ENCODE results near the gene CCNA2. TPM values are rescaled to one million over a fixed set of nuclear protein-coding genes. Genes with fewer than 3 reads are reported as not detected.
A peak's percentile ranks its signal among the peaks of the same experiment; 100 is the strongest.

The CCNA2 gene
- polyA plus RNA-seq, 3 donors, result 0.20 to 0.23 TPM; not detected in 1

DNA sequence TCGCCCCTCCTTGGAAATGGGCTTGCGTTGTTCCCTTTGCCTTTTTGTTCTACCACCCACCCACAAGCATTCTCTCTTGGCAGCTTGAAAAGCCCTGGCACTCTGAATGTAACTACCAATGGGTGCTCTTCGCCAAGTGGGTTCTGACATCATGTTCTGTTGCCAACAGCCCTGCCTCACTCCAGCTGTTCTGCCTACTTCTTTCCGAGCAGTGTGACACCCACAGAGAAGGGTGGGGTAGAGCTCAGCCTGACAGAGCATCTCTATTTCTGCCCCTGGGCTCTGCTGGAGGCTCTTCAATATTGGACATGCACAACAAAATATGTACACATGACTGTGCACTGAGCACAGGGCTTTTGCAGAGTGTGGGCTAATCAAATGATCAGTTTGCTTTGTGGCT, 38.2 kb downstream of the CCNA2 start:
- H3K9ac ChIP-seq (ENCODE audit: insufficient read depth, low read length, poor library complexity, severe bottlenecking), result no peak overlapping the region
- H3K79me2 ChIP-seq (ENCODE audit: insufficient read depth, low read length), result no peaks in the 10 kb centered on the region
- peaks cover 0 to 6% of the 10 kb centered on the region in 2 donors for H3K27me3 ChIP-seq (ENCODE audit: control insufficient read depth in 2 of 2, insufficient read depth in 2 of 2, low read length in 2 of 2)
- no peaks in the 10 kb centered on the region for H3K4me1 ChIP-seq (ENCODE audit: control insufficient read depth in 1 of 2, insufficient read depth in 2 of 2, low read length in 2 of 2)
- H2AFZ ChIP-seq (ENCODE audit: insufficient read depth, low read depth, low read length, poor library complexity, severe bottlenecking), result no peak overlapping the region
- H3K27me3 Mint-ChIP-seq (ENCODE audit: low read depth in 3 of 3), result peaks cover 7 to 17% (median 9%) of the 10 kb centered on the region in 3 donors
- intact Hi-C loops (cut with micrococcal nuclease), result no loop called here
- H3K4me1 Mint-ChIP-seq, result peaks cover 3% of the 10 kb centered on the region
- WGBS (ENCODE audit: insufficient coverage), result 89% methylated on average over 3 of the region's 4 CpGs
- TF ChIP-seq, protein P1, sequence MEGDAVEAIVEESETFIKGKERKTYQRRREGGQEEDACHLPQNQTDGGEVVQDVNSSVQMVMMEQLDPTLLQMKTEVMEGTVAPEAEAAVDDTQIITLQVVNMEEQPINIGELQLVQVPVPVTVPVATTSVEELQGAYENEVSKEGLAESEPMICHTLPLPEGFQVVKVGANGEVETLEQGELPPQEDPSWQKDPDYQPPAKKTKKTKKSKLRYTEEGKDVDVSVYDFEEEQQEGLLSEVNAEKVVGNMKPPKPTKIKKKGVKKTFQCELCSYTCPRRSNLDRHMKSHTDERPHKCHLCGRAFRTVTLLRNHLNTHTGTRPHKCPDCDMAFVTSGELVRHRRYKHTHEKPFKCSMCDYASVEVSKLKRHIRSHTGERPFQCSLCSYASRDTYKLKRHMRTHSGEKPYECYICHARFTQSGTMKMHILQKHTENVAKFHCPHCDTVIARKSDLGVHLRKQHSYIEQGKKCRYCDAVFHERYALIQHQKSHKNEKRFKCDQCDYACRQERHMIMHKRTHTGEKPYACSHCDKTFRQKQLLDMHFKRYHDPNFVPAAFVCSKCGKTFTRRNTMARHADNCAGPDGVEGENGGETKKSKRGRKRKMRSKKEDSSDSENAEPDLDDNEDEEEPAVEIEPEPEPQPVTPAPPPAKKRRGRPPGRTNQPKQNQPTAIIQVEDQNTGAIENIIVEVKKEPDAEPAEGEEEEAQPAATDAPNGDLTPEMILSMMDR (IDR thresholded peaks at IDR 0.05), result no peak
- peak overlapping the region in 1 of 7 donors; percentile 29 for H3K27ac Mint-ChIP-seq
- no peak overlapping the region for H3K4me3 ChIP-seq (replicated peaks in 1 of 3; ENCODE audit: low read depth in 2 of 3, low read length in 3 of 3)
- H3K36me3 ChIP-seq (replicated peaks in 1 of 2; ENCODE audit: control insufficient read depth in 1 of 2, insufficient read depth in 2 of 2, low read length in 2 of 2), result no peaks in the 10 kb centered on the region
- no peaks in the 10 kb centered on the region for H4K20me1 ChIP-seq (ENCODE audit: insufficient read depth, low read length)
- no peak overlapping the region for H3K4me3 Mint-ChIP-seq
- no peaks in the 10 kb centered on the region for H3K36me3 Mint-ChIP-seq
- peaks cover 3 to 5% of the 10 kb centered on the region in 2 donors for H3K9me3 ChIP-seq (replicated peaks in 1 of 2; ENCODE audit: control insufficient read depth in 1 of 2, insufficient read depth in 1 of 2, low read length in 2 of 2)
- H3K4me2 ChIP-seq (replicated peaks; ENCODE audit: extremely low read depth, low read length, poor library complexity, severe bottlenecking), result no peak overlapping the region
- peaks cover 0 to 15% (median 6%) of the 10 kb centered on the region in 7 donors for H3K9me3 Mint-ChIP-seq
- no peak overlapping the region for H3K27ac ChIP-seq (ENCODE audit: low read depth in 1 of 2, low read length in 2 of 2)
- no peak for DNase-seq

DNA sequence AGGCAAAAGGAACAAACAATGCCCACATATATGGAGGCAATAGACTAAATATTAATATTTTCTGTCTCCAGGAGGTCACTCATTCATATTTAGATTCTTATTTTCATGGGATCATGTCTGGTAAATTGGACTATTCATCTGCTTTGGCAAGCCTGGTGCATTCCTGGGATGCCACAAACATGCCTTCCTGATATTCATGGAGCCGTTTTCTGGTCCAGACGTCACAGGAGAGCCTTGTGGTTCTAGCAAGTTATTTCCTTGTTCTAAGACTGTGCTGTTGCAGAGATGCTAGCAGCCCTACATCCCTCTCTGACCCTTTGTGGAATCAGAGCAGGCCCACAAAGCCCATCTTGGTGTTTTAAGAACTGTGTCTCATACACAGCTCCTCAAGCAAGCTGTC, 38.7 kb downstream of the CCNA2 start:
- peaks cover 3 to 5% of the 10 kb centered on the region in 2 donors for H3K9me3 ChIP-seq (replicated peaks in 1 of 2; ENCODE audit: control insufficient read depth in 1 of 2, insufficient read depth in 1 of 2, low read length in 2 of 2)
- no peak for DNase-seq
- Mint-ChIP-seq H3K27ac (no peak overlapping the region), H3K27me3 (ENCODE audit: low read depth in 3 of 3) (peaks cover 7 to 18% (median 8%) of the 10 kb centered on the region in 3 donors), H3K9me3 (peaks cover 0 to 15% (median 6%) of the 10 kb centered on the region in 7 donors), H3K36me3 (no peaks in the 10 kb centered on the region), H3K4me3 (no peak overlapping the region), H3K4me1 (peaks cover 3% of the 10 kb centered on the region)
- no peaks in the 10 kb centered on the region for H3K36me3 ChIP-seq (replicated peaks in 1 of 2; ENCODE audit: control insufficient read depth in 1 of 2, insufficient read depth in 2 of 2, low read length in 2 of 2)
- no peaks in the 10 kb centered on the region for H3K79me2 ChIP-seq (ENCODE audit: insufficient read depth, low read length)
- peaks cover 0 to 6% of the 10 kb centered on the region in 2 donors for H3K27me3 ChIP-seq (ENCODE audit: control insufficient read depth in 2 of 2, insufficient read depth in 2 of 2, low read length in 2 of 2)
- TF ChIP-seq, protein P1 (IDR thresholded peaks at IDR 0.05), result no peak
- H3K9ac ChIP-seq (ENCODE audit: insufficient read depth, low read length, poor library complexity, severe bottlenecking), result no peak overlapping the region
- H3K27ac ChIP-seq (ENCODE audit: low read depth in 1 of 2, low read length in 2 of 2), result no peak overlapping the region
- H2AFZ ChIP-seq (ENCODE audit: insufficient read depth, low read depth, low read length, poor library complexity, severe bottlenecking), result no peak overlapping the region
- no peak overlapping the region for H3K4me2 ChIP-seq (replicated peaks; ENCODE audit: extremely low read depth, low read length, poor library complexity, severe bottlenecking)
- H3K4me3 ChIP-seq (replicated peaks in 1 of 3; ENCODE audit: low read depth in 2 of 3, low read length in 3 of 3), result no peak overlapping the region
- WGBS (ENCODE audit: insufficient coverage), result no CpG with 5 or more reads among the region's 2 CpGs
- intact Hi-C loops (cut with micrococcal nuclease), result no loop called here
- no peaks in the 10 kb centered on the region for H3K4me1 ChIP-seq (ENCODE audit: control insufficient read depth in 1 of 2, insufficient read depth in 2 of 2, low read length in 2 of 2)
- H4K20me1 ChIP-seq (ENCODE audit: insufficient read depth, low read length), result no peaks in the 10 kb centered on the region
